Esophagus squamous epithelium (tissue), 4 donors: ENCODE results near the gene ZMYND11.

Source experiments
- CTCF ChIP-seq, 6 experiments: fragments of 450-650 bp in 4 of 6; fragments of 200-600 bp in 2 of 6; sonication (generic) in 2 of 6; IDR thresholded peaks; one replicate each; pipeline ENCODE4 v1.5.1; 2016 to 2019; ENCODE audit warnings: antibody characterized with exemption in 6 of 6, mild to moderate bottlenecking in 4 of 6, moderate library complexity in 4 of 6
- POLR2A ChIP-seq, 4 donors: fragments of 450-650 bp; IDR thresholded peaks; one replicate each; pipeline ENCODE4 v1.6.1; 2017; ENCODE audit warnings: antibody characterized with exemption in 4 of 4, mild to moderate bottlenecking in 4 of 4, moderate library complexity in 3 of 4

DNA sequence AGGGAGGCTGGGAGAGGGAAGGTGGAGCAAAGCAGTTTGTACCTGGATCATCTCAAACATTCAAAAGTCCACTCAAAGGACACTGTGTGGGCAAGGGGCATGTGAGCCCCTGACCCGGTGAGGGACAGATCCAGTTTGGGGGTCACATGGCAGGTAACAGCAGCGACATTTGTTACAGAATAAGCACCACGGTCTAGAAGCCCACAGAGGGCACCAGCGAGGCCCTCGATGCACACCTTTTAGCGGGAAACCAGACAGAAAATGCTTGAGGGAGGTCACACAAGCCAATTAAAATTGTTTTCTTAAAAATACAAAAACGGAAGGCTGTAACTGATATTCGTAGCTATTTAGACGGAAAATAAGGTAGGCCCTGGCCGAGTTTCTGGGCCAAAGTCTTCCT lies 144.4 kb downstream of the ZMYND11 start:
- TF ChIP-seq CTCF (IDR thresholded peaks at IDR 0.05) (no peak), POLR2A (IDR thresholded peaks at IDR 0.05) (no peak)
